Esophagus muscularis mucosa (tissue), 4 donors: ENCODE measurements around the gene GOPC. TPM values are rescaled to one million over a fixed set of nuclear protein-coding genes. Genes with fewer than 3 reads are reported as not detected.

Source experiments
- DNase-seq: peaks from one replicate; pipeline ENCODE4 v3.0.0-alpha.2; 2017; ENCODE audit errors: extremely low spot score
- H3K27ac ChIP-seq, 4 donors: fragments of 200-600 bp; sonication (generic); replicated peaks in 1 of 4; 1 replicate in 3 of 4; 2 replicates in 1 of 4; pipeline ENCODE4 v1.5.1; 2016 to 2019; ENCODE audit warnings: mild to moderate bottlenecking in 1 of 4
- H3K27me3 ChIP-seq, 4 donors: fragments of 200-600 bp; sonication (generic); one replicate each; pipeline versions ENCODE4 v1.5.1 to v1.6.0; 2016 to 2019
- H3K36me3 ChIP-seq, 4 donors: fragments of 200-600 bp; sonication (generic); one replicate each; pipeline ENCODE4 v1.5.1; 2016 to 2019
- H3K4me1 ChIP-seq, 4 donors: fragments of 200-600 bp; sonication (generic); one replicate each; pipeline ENCODE4 v1.5.1; 2016 to 2019
- H3K4me3 ChIP-seq, 4 donors: fragments of 200-600 bp; sonication (generic); 1 replicate in 2 of 4; 2 replicates in 2 of 4; pipeline ENCODE4 v1.5.1; 2016 to 2019; ENCODE audit warnings: mild to moderate bottlenecking in 4 of 4, moderate library complexity in 1 of 4
- H3K9me3 ChIP-seq, 4 donors: fragments of 200-600 bp; sonication (generic); 1 replicate in 3 of 4; 2 replicates in 1 of 4; pipeline ENCODE4 v1.5.1; 2016 to 2019
- EP300 ChIP-seq: sonication (generic); formaldehyde crosslinking; IDR thresholded peaks from one replicate; pipeline ENCODE4 v1.6.1; 2017; ENCODE audit warnings: antibody characterized with exemption
- POLR2A ChIP-seq: fragments of 450-650 bp; IDR thresholded peaks from one replicate; pipeline ENCODE4 v1.6.1; 2017; ENCODE audit warnings: antibody characterized with exemption, moderate library complexity, mild to moderate bottlenecking, low read depth
- POLR2AphosphoS5 ChIP-seq, 2 donors: sonication (generic); formaldehyde crosslinking; IDR thresholded peaks; one replicate each; pipeline ENCODE4 v1.6.1; 2017; ENCODE audit warnings: antibody characterized with exemption in 2 of 2
- WGBS: methylation state at CpG from one replicate; pipeline ENCODE4 v1.1.5; 2018; 5-methylcytosine and 5-hydroxymethylcytosine counted together
- intact Hi-C: fragments of 100-400 bp; cut with DNase I; formaldehyde crosslinking; loops from one replicate; pipeline ENCODE4 v1.15.1; 2023
- total RNA-seq, 4 donors: library from RNA; depleted of rRNA; stranded (reverse); fragments of >200 nt; gene quantifications; one replicate each; pipeline versions ENCODE4 v1.1.0 to v1.2.1, GENCODE V29; 2016
- TF ChIP-seq, protein P1 (sequence below), 3 experiments: fragments of 200-600 bp in 2 of 3; fragments of 450-650 bp in 1 of 3; sonication (generic) in 2 of 3; IDR thresholded peaks; one replicate each; pipeline ENCODE4 v1.5.1; 2017 to 2019; ENCODE audit warnings: antibody characterized with exemption in 3 of 3, mild to moderate bottlenecking in 2 of 3, moderate library complexity in 1 of 3

Gene GOPC
- total RNA-seq, 4 donors from 2014 or later: 18.8 to 25.7 (median 22.8) TPM

DNA sequence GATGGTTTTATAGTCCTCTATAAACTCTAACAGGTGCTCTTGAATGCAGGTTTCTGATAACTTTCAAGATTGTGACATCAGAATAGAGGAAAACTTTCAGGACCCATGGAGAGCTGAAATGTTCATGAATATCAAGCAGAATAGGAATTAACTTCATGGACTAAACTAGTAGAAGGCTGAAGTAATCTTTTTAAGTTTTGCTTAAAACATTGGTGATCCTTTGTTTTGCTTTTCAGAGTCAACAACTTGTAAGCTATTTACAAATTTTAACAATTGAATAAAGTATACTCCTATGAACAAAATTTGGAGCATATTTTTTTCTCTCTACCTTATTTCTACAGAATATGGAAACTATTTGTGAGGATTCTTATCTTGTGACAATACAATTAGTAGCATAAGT, 25.2 kb upstream of the GOPC start:
- TF ChIP-seq POLR2AphosphoS5 (IDR thresholded peaks at IDR 0.05) (no peak), EP300 (no peak), POLR2A (no peak)
- TF ChIP-seq, protein P1, sequence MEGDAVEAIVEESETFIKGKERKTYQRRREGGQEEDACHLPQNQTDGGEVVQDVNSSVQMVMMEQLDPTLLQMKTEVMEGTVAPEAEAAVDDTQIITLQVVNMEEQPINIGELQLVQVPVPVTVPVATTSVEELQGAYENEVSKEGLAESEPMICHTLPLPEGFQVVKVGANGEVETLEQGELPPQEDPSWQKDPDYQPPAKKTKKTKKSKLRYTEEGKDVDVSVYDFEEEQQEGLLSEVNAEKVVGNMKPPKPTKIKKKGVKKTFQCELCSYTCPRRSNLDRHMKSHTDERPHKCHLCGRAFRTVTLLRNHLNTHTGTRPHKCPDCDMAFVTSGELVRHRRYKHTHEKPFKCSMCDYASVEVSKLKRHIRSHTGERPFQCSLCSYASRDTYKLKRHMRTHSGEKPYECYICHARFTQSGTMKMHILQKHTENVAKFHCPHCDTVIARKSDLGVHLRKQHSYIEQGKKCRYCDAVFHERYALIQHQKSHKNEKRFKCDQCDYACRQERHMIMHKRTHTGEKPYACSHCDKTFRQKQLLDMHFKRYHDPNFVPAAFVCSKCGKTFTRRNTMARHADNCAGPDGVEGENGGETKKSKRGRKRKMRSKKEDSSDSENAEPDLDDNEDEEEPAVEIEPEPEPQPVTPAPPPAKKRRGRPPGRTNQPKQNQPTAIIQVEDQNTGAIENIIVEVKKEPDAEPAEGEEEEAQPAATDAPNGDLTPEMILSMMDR (IDR thresholded peaks at IDR 0.05): no peak
- H3K27ac ChIP-seq: no peak overlapping the region
- H3K27me3 ChIP-seq: no peaks in the 10 kb centered on the region
- no peak overlapping the region for H3K4me3 ChIP-seq
- intact Hi-C loops: no loop called here
- H3K36me3 ChIP-seq: no peaks in the 10 kb centered on the region
- no peak for DNase-seq
- H3K9me3 ChIP-seq: peaks cover 0 to 7% (median 0%) of the 10 kb centered on the region in 4 donors
- H3K4me1 ChIP-seq: no peaks in the 10 kb centered on the region

DNA sequence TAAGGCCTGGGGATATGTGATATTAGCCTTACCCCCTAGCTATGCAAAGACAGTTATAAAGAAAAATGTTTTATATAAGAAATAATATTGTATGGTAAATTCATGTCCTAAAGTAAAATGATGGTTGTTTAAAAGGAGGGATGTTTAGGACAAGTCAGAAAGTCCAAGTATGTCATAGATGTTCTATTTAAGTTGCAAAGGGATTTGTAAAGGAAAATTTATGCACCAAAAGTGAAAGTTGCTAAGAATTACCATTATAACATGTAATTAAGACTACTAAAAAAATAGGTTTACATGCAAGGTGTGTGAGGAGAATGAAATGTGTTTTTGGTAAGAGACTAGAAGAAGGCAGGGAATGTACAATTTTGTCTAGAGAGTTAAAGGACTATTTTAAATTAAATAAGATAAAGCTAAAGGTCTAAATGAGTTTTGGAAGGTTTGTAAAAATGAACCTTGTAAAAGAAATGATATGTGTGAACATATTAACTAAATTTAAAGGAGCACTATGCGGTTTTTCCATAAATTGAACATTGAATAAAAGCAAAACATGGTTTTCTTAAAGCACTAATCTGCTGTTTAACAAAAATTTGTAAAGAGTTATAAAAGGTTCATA, 22.7 kb upstream of the GOPC start:
- Histone ChIP-seq H3K9me3 (peaks cover 0 to 7% (median 0%) of the 10 kb centered on the region in 4 donors), H3K4me3 (no peak overlapping the region), H3K4me1 (no peaks in the 10 kb centered on the region), H3K27me3 (no peaks in the 10 kb centered on the region), H3K36me3 (no peaks in the 10 kb centered on the region), H3K27ac (no peak overlapping the region)
- TF ChIP-seq POLR2A: no peak
- TF ChIP-seq EP300: no peak
- TF ChIP-seq, protein P1 (IDR thresholded peaks at IDR 0.05): no peak
- TF ChIP-seq POLR2AphosphoS5 (IDR thresholded peaks at IDR 0.05): no peak
- intact Hi-C loops: no loop called here
- no peak for DNase-seq
- WGBS: 93% methylated on average over 1 of the region's 1 CpG

DNA sequence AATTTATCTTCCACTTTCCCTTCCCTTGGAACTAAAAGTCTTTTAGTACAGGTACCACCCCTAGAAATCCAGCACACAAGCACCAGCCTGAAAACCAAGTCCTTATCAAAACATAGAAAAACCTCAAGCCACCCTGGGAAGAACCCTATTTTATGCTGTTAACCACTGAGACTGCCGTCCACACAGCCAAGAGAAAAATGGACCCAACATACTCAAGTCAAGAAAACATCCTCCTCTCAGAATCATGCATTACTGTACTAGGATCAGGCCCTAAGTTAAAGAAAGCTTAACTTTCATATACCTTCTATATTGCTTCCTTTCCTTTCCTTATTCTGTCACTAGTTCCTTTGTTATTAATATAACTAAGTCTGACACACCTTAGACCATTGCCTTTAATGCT, 16.9 kb upstream of the GOPC start:
- H3K27me3 ChIP-seq: no peaks in the 10 kb centered on the region
- TF ChIP-seq EP300 (no peak), POLR2A (no peak), POLR2AphosphoS5 (IDR thresholded peaks at IDR 0.05) (no peak)
- TF ChIP-seq, protein P1 (IDR thresholded peaks at IDR 0.05): no peak
- no peaks in the 10 kb centered on the region for H3K9me3 ChIP-seq
- intact Hi-C loops: no loop called here
- H3K4me1 ChIP-seq: no peaks in the 10 kb centered on the region
- DNase-seq: no peak
- no peaks in the 10 kb centered on the region for H3K36me3 ChIP-seq
- H3K27ac ChIP-seq: no peak overlapping the region
- no peak overlapping the region for H3K4me3 ChIP-seq
- 100% methylated on average over 1 of the region's 1 CpG for WGBS

DNA sequence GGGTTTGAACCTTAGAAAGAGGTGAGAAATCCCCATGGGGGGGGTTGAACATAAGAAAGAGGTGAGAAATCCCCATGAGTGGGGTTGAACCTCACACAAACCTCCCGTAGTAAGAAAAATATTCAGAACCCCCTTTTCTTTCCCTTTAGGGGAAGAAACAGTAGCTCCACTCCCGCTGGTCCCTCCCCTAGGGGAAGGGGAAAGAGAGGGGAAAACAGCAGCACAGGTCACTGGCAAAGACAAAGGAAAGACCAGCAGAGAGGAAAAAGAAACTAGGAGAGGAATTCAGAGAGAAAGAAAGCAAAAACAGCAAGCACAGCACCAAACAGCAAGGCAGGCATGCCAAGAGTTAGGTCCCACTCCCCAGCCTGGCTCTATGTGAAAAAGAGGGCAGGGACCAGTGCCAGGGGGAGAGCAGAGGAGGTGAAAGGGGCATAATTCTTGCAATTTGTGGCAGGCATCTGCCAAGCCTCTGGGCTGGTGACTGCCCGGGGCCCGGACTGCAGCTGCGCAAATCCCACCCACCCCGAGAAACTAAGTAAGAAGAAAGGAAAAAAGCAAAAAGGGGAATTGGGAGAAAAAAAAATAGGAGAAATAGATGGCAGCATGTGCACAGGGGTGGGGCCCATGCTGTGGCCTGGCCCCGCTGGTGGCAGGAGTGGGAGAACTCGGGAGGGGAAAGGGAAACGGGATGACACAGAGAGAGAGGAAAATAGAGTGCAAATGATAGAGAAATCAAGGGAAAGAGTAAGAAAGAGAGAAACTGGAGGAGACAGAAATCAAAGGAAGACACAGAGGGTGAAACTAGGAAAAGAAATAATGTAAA, 15.1 kb upstream of the GOPC start:
- Histone ChIP-seq H3K4me1 (no peaks in the 10 kb centered on the region), H3K27me3 (no peaks in the 10 kb centered on the region), H3K9me3 (no peaks in the 10 kb centered on the region), H3K27ac (no peak overlapping the region), H3K4me3 (no peak overlapping the region), H3K36me3 (no peaks in the 10 kb centered on the region)
- TF ChIP-seq, protein P1 (IDR thresholded peaks at IDR 0.05): no peak
- TF ChIP-seq EP300: no peak
- TF ChIP-seq POLR2A: no peak
- no peak for TF ChIP-seq POLR2AphosphoS5 (IDR thresholded peaks at IDR 0.05)
- DNase-seq: no peak
- WGBS: 84% methylated on average over 9 of the region's 9 CpGs
- intact Hi-C loops: no loop called here
